Neural progenitor cell (in vitro differentiated cells): ENCODE measurements around the gene OR4A47.
"Not testable (repeated sequence)": the region's sequence is repeated elsewhere in the genome, so short reads cannot be mapped to it uniquely, and the experiment has no call there.

Experiments used
- EZH2 ChIP-seq: fragments of 200-600 bp; sonication (generic); IDR thresholded peaks from 2 replicates; pipeline ENCODE4 v1.6.1; 2017; ENCODE audit warnings: antibody characterized with exemption, mild to moderate bottlenecking, moderate library complexity
- TF ChIP-seq, protein P1 (sequence below): fragments of 200-600 bp; sonication (generic); IDR thresholded peaks from 2 replicates; pipeline ENCODE4 v1.5.1; 2017; ENCODE audit warnings: antibody characterized with exemption, mild to moderate bottlenecking

DNA sequence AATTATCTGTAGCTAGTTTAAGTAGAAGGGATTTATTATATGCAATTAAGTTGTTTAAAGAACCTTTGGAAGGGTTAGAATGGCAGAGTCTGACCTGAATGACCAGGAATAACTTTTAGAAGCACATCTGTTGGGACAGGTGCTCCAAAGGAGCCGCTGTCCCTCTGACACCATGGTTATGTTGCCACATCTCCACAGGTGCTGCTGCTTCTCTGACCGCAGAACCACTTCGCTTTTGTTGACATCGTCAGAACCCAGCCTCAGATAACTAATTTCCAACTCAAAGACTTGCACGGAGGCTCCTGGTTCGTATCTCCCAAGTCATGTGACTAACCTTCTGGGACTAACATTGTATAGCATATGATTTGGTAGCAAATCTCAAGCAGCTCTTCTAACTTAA, 13.9 kb upstream of the OR4A47 start:
- TF ChIP-seq, protein P1, sequence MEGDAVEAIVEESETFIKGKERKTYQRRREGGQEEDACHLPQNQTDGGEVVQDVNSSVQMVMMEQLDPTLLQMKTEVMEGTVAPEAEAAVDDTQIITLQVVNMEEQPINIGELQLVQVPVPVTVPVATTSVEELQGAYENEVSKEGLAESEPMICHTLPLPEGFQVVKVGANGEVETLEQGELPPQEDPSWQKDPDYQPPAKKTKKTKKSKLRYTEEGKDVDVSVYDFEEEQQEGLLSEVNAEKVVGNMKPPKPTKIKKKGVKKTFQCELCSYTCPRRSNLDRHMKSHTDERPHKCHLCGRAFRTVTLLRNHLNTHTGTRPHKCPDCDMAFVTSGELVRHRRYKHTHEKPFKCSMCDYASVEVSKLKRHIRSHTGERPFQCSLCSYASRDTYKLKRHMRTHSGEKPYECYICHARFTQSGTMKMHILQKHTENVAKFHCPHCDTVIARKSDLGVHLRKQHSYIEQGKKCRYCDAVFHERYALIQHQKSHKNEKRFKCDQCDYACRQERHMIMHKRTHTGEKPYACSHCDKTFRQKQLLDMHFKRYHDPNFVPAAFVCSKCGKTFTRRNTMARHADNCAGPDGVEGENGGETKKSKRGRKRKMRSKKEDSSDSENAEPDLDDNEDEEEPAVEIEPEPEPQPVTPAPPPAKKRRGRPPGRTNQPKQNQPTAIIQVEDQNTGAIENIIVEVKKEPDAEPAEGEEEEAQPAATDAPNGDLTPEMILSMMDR: not testable (repeated sequence)
- not testable (repeated sequence) for TF ChIP-seq EZH2
